Osteoblast (primary cell): ENCODE data around the gene CHSY1. TPM values are rescaled to one million over a fixed set of nuclear protein-coding genes. Genes with fewer than 3 reads are reported as not detected.

Experiments used
- DNase-seq: peaks from one replicate; pipeline ENCODE4 v3.0.0; 2011; ENCODE audit warnings: low spot score, mixed read lengths; ENCODE audit not compliant: insufficient read length; ENCODE audit errors: missing footprints
- H2AFZ ChIP-seq: 2 replicates; pipeline ENCODE4 v1.6.0; 2011; ENCODE audit warnings: mild to moderate bottlenecking, low read length
- H3K27ac ChIP-seq: 2 replicates; pipeline ENCODE4 v1.5.1; 2011; ENCODE audit warnings: mild to moderate bottlenecking, low read depth, low read length, moderate library complexity
- H3K27me3 ChIP-seq: 2 replicates; pipeline ENCODE4 v1.6.0; 2012; ENCODE audit warnings: mild to moderate bottlenecking, control low read depth, inconsistent platforms, low read length, moderate library complexity; ENCODE audit not compliant: insufficient read depth
- H3K36me3 ChIP-seq: 2 replicates; pipeline ENCODE4 v1.5.1; 2011; ENCODE audit warnings: mild to moderate bottlenecking, low read length, control low read depth, moderate library complexity; ENCODE audit not compliant: insufficient read depth
- H3K4me1 ChIP-seq: 2 replicates; pipeline ENCODE4 v1.5.1; 2011; ENCODE audit warnings: mild to moderate bottlenecking, low read length, control low read depth, moderate library complexity; ENCODE audit not compliant: insufficient read depth
- H3K4me2 ChIP-seq: 2 replicates; pipeline ENCODE4 v1.6.0; 2011; ENCODE audit warnings: mild to moderate bottlenecking, low read length; ENCODE audit not compliant: insufficient read depth
- H3K4me3 ChIP-seq: fragments of 200-600 bp; sonication (generic); 3 replicates; pipeline ENCODE4 v1.5.1; 2012; ENCODE audit warnings: mild to moderate bottlenecking, low read length, inconsistent platforms; ENCODE audit not compliant: insufficient read depth
- H3K79me2 ChIP-seq: 2 replicates; pipeline ENCODE4 v1.6.0; 2012; ENCODE audit warnings: mild to moderate bottlenecking, low read length, control low read depth, inconsistent platforms; ENCODE audit not compliant: insufficient read depth
- H3K9me3 ChIP-seq: 2 replicates; pipeline ENCODE4 v1.5.1; 2011; ENCODE audit warnings: low read depth, low read length, control low read depth
- H4K20me1 ChIP-seq: 2 replicates; pipeline ENCODE4 v1.6.0; 2012; ENCODE audit warnings: mild to moderate bottlenecking, low read length, control low read depth; ENCODE audit not compliant: insufficient read depth
- CTCF ChIP-seq: IDR thresholded peaks from 2 replicates; pipeline ENCODE4 v1.5.1; 2011; ENCODE audit warnings: mild to moderate bottlenecking, low read depth, low read length, moderate library complexity; ENCODE audit errors: extremely low read depth
- total RNA-seq: library from RNA; depleted of rRNA; stranded (reverse); fragments of >200 nt; gene quantifications from 2 replicates; pipeline ENCODE4 v1.2.3, GENCODE V29; 2012

The CHSY1 gene
- total RNA-seq, 1 donor, result 39.1 TPM

- H2AFZ ChIP-seq, result no peak overlapping the region
- no peak for DNase-seq
- H3K79me2 ChIP-seq, result peaks cover 21% of the 10 kb centered on the region
- no peaks in the 10 kb centered on the region for H4K20me1 ChIP-seq
- H3K4me2 ChIP-seq, result no peak overlapping the region
- H3K36me3 ChIP-seq, result peaks cover 29% of the 10 kb centered on the region
- H3K27ac ChIP-seq, result peak overlapping the region; percentile 96
- H3K4me1 ChIP-seq, result peaks cover 44% of the 10 kb centered on the region
- H3K27me3 ChIP-seq, result no peaks in the 10 kb centered on the region
- no peak for TF ChIP-seq CTCF
- H3K9me3 ChIP-seq, result no peaks in the 10 kb centered on the region
- H3K4me3 ChIP-seq, result no peak overlapping the region
Observed at GRCh38 chr15:101172501-101173071, 79.3 kb downstream of the CHSY1 start.

DNA sequence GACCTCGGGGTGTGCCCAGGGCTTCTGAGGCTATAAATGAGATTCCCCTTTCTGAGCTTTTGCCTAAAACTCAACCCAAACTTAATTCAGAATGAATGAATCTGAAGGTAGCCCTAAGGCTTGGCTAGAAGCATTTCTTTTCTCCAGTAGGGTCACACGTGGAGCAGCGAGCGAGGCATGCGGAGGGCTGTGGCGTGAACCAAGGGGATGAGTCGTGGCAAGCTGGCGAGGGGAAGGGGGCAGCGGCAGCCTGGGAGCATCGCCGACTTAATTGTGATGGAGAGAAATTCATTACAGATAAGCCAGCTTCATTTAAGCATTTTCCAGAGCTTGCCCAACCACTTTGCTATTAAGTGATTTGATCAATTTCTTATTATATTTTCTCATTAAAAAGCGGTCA lies 79.9 kb downstream of the CHSY1 start:
- H4K20me1 ChIP-seq, result no peaks in the 10 kb centered on the region
- H3K27ac ChIP-seq, result peak overlapping the region; percentile 96
- H3K36me3 ChIP-seq, result peaks cover 22% of the 10 kb centered on the region
- H3K4me1 ChIP-seq, result peaks cover 50% of the 10 kb centered on the region
- no peak overlapping the region for H3K4me2 ChIP-seq
- H3K27me3 ChIP-seq, result no peaks in the 10 kb centered on the region
- no peak for TF ChIP-seq CTCF
- no peak overlapping the region for H3K4me3 ChIP-seq
- H3K79me2 ChIP-seq, result peaks cover 15% of the 10 kb centered on the region
- H3K9me3 ChIP-seq, result no peaks in the 10 kb centered on the region
- no peak overlapping the region for H2AFZ ChIP-seq
- no peak for DNase-seq

DNA sequence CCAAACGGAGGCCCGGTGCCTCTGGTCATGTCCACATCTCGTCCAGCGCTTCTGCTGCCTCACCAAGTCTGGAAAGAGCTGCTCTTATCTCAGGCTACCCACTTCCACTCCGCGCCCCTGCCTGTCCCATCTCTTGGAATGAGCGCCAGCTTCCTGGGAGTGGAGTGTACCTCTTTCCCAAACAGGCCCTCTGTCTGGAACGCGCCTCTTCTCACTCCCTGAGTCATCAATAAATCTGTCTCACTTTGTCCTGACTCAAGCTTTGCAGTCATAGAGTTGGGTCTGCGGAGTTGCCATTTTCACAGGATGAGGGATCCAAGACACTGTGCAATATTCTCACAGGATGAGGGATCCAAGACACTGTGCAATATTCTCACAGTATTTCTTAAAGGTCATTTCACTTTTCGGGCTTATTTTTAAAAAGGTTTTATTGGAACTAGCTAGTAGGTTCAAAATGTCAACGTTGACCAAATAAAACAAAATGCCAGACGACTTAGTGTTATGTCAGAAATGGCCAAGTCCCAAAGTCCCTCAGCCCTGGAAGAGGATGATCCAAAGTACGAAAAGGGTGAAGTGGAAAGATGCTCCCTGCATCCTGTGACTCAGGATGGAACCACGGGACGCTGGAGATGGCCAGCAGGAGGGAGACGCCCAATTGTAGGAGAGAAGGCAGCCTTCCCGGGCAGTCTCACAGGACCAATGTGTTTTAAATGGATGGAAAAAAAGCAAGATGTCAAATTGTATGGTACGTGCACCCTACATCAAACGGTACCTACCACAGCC lies 81.1 kb downstream of the CHSY1 start:
- Histone ChIP-seq H3K4me1 (peaks cover 53% of the 10 kb centered on the region), H3K9me3 (peaks cover 5% of the 10 kb centered on the region), H3K4me3 (no peak overlapping the region), H4K20me1 (no peaks in the 10 kb centered on the region), H2AFZ (no peak overlapping the region), H3K36me3 (peaks cover 16% of the 10 kb centered on the region), H3K79me2 (peaks cover 7% of the 10 kb centered on the region), H3K4me2 (peak overlapping the region; percentile 19), H3K27ac (peak overlapping the region; percentile 96), H3K27me3 (no peaks in the 10 kb centered on the region)
- DNase-seq, result peak; percentile 97
- no peak for TF ChIP-seq CTCF

- Histone ChIP-seq H3K4me2 (peak overlapping the region; percentile 19), H3K4me1 (peaks cover 53% of the 10 kb centered on the region), H3K36me3 (peaks cover 7% of the 10 kb centered on the region), H3K27me3 (no peaks in the 10 kb centered on the region), H4K20me1 (no peaks in the 10 kb centered on the region), H3K27ac (peak overlapping the region; percentile 96), H3K9me3 (peaks cover 9% of the 10 kb centered on the region), H3K79me2 (no peaks in the 10 kb centered on the region), H3K4me3 (no peak overlapping the region), H2AFZ (no peak overlapping the region)
- TF ChIP-seq CTCF, result no peak
- no peak for DNase-seq
Observed at GRCh38 chr15:101169495-101170071, 82.3 kb downstream of the CHSY1 start.
